WTC11 (cell line): ENCODE measurements around the gene ZNF432. TPM values are rescaled to one million over a fixed set of nuclear protein-coding genes. Genes with fewer than 3 reads are reported as not detected.

Experiments used
- ATAC-seq: fragments of 200-7000 bp; cut with Tn5 transposase; 2 replicates; pipeline ENCODE4 v1.10.0; 2021; ENCODE audit warnings: mild to moderate bottlenecking, moderate library complexity
- CTCF ChIA-PET: fragments of 300-600 bp; sonication (Branson Sonifier 250); formaldehyde crosslinking; loops from one replicate; lab custom pipeline; 2021; ENCODE audit warnings: antibody characterized with exemption; lab: Charles Lee
- POLR2A ChIA-PET: fragments of 350-600 bp; sonication (Branson Sonifier 250); formaldehyde crosslinking; loops from one replicate; lab custom pipeline; 2021; ENCODE audit warnings: antibody characterized with exemption; lab: Charles Lee
- DNase-seq: peaks from one replicate; pipeline ENCODE4 v3.0.0; 2021; ENCODE audit warnings: low spot score
- H3K27ac Mint-ChIP-seq: 2 replicates; pipeline ENCODE4 v1.8.0; 2021; ENCODE audit warnings: mixed read lengths
- H3K27me3 Mint-ChIP-seq: 2 replicates; pipeline ENCODE4 v1.8.0; 2021; ENCODE audit warnings: low read depth, mild to moderate bottlenecking, moderate library complexity, mixed read lengths
- H3K36me3 Mint-ChIP-seq: 2 replicates; pipeline ENCODE4 v1.8.0; 2021; ENCODE audit warnings: mixed read lengths
- H3K4me1 Mint-ChIP-seq: 2 replicates; pipeline ENCODE4 v1.8.0; 2022; ENCODE audit warnings: mixed read lengths
- H3K4me3 Mint-ChIP-seq: 2 replicates; pipeline ENCODE4 v1.8.0; 2021; ENCODE audit warnings: mild to moderate bottlenecking, moderate library complexity, mixed read lengths
- H3K9me3 Mint-ChIP-seq: 2 replicates; pipeline ENCODE4 v1.8.0; 2021; ENCODE audit warnings: mixed read lengths
- AFF4 ChIP-seq: sonication (generic); formaldehyde crosslinking; IDR thresholded peaks from 2 replicates; pipeline ENCODE4 v1.8.1; 2023; ENCODE audit warnings: mild to moderate bottlenecking, missing genetic modification reagents, borderline replicate concordance
- CBFB ChIP-seq: sonication (generic); formaldehyde crosslinking; IDR thresholded peaks from 2 replicates; pipeline ENCODE4 v1.8.1; 2022; ENCODE audit warnings: mild to moderate bottlenecking, low read depth, missing genetic modification reagents
- E2F4 ChIP-seq: sonication (generic); formaldehyde crosslinking; IDR thresholded peaks from 2 replicates; pipeline ENCODE4 v1.8.1; 2022; ENCODE audit warnings: low read depth, mild to moderate bottlenecking, moderate library complexity, missing genetic modification reagents, borderline replicate concordance
- ELF4 ChIP-seq: sonication (generic); formaldehyde crosslinking; IDR thresholded peaks from 2 replicates; pipeline ENCODE4 v1.8.1; 2022; ENCODE audit warnings: low read depth, mild to moderate bottlenecking, moderate library complexity, missing genetic modification reagents
- FOXP4 ChIP-seq: sonication (generic); formaldehyde crosslinking; IDR thresholded peaks from 2 replicates; pipeline ENCODE4 v1.8.0; 2022; ENCODE audit warnings: mild to moderate bottlenecking, missing genetic modification reagents
- KAT7 ChIP-seq: sonication (generic); formaldehyde crosslinking; IDR thresholded peaks from 2 replicates; pipeline ENCODE4 v1.8.1; 2023; ENCODE audit warnings: missing genetic modification reagents, mild to moderate bottlenecking, borderline replicate concordance
- MXD4 ChIP-seq: fragments of 250-450 bp; sonication (Bioruptor Pico); IDR thresholded peaks from 2 replicates; pipeline ENCODE4 v1.8.0; 2021; ENCODE audit warnings: mild to moderate bottlenecking, moderate library complexity, borderline replicate concordance
- NR3C1 ChIP-seq: sonication (generic); formaldehyde crosslinking; conservative IDR thresholded peaks from 2 replicates; pipeline ENCODE4 v1.8.1; 2023; ENCODE audit warnings: low read depth, mild to moderate bottlenecking, missing genetic modification reagents
- PRDM15 ChIP-seq: sonication (generic); formaldehyde crosslinking; IDR thresholded peaks from 2 replicates; pipeline ENCODE4 v1.8.0; 2022; ENCODE audit warnings: missing genetic modification reagents
- RELA ChIP-seq: sonication (generic); formaldehyde crosslinking; IDR thresholded peaks from 2 replicates; pipeline ENCODE4 v1.8.1; 2022; ENCODE audit warnings: missing genetic modification reagents, mild to moderate bottlenecking, borderline replicate concordance
- SMAD4 ChIP-seq: sonication (generic); formaldehyde crosslinking; IDR thresholded peaks from 2 replicates; pipeline ENCODE4 v1.8.0; 2022; ENCODE audit warnings: mild to moderate bottlenecking, missing genetic modification reagents
- TEAD1 ChIP-seq: sonication (generic); formaldehyde crosslinking; IDR thresholded peaks from 2 replicates; pipeline ENCODE4 v1.8.0; 2022; ENCODE audit warnings: mild to moderate bottlenecking, missing genetic modification reagents
- TEAD4 ChIP-seq: sonication (generic); formaldehyde crosslinking; IDR thresholded peaks from 2 replicates; pipeline ENCODE4 v1.8.0; 2022; ENCODE audit warnings: mild to moderate bottlenecking, missing genetic modification reagents
- ZBTB21 ChIP-seq: sonication (generic); formaldehyde crosslinking; IDR thresholded peaks from 2 replicates; pipeline ENCODE4 v1.8.1; 2023; ENCODE audit warnings: mild to moderate bottlenecking, missing genetic modification reagents, borderline replicate concordance
- ZNF416 ChIP-seq: fragments of 250-450 bp; sonication (Bioruptor Pico); IDR thresholded peaks from 2 replicates; pipeline ENCODE4 v1.9.0; 2021; ENCODE audit warnings: mild to moderate bottlenecking, inconsistent platforms
- total RNA-seq: library from RNA; stranded (reverse); gene quantifications from 3 replicates; pipeline ENCODE4 v1.2.3, GENCODE V29; 2021

The ZNF432 gene
- total RNA-seq, 1 experiment from 2014 or later: 8.9 TPM

- DNase-seq (no peak), ATAC-seq (no peak)
- Mint-ChIP-seq H3K4me3 (peak overlapping the region; percentile 94), H3K36me3 (peaks cover 57% of the 10 kb centered on the region), H3K4me1 (peaks cover 14% of the 10 kb centered on the region), H3K27me3 (peaks cover 7% of the 10 kb centered on the region), H3K9me3 (peaks cover 42% of the 10 kb centered on the region), H3K27ac (peak overlapping the region; percentile 5; the same call in 1 of the 2 replicates)
- TF ChIP-seq ZBTB21 (CRISPR knock-in tag) (no peak), PRDM15 (no peak), E2F4 (no peak), MXD4 (CRISPR knock-in tag) (no peak), CBFB (CRISPR knock-in tag) (no peak), SMAD4 (CRISPR knock-in tag) (no peak), ELF4 (CRISPR knock-in tag) (no peak), TEAD4 (CRISPR knock-in tag) (no peak), FOXP4 (CRISPR knock-in tag) (no peak), KAT7 (CRISPR knock-in tag) (no peak), TEAD1 (CRISPR knock-in tag) (no peak), ZNF416 (CRISPR knock-in tag) (no peak), AFF4 (CRISPR knock-in tag) (no peak), NR3C1 (CRISPR knock-in tag) (no peak), RELA (CRISPR knock-in tag) (no peak)
- ChIA-PET CTCF (no interaction called here), POLR2A (interaction anchor here (0.8 kb wide), 1 partner anchor 45 kb away, joined by 3 read pairs; the partner anchor contains the start of gene ZNF616)
Observed at GRCh38 chr19:52094526-52095130, 46.0 kb upstream of the ZNF432 start.
